Astrocyte of the cerebellum (primary cell): ENCODE measurements around the gene DEPDC5.

Experiments
- DNase-seq: peaks from one replicate; pipeline ENCODE4 v3.0.0-alpha.2; 2011; ENCODE audit warnings: low read depth
- H3K4me3 ChIP-seq: 2 replicates; pipeline ENCODE4 v1.5.1; 2011; ENCODE audit warnings: mild to moderate bottlenecking, low read depth, low read length, moderate library complexity
- CTCF ChIP-seq: IDR thresholded peaks from 2 replicates; pipeline ENCODE4 v1.5.1; 2012; ENCODE audit warnings: low read length, low read depth, moderate library complexity, mild to moderate bottlenecking; ENCODE audit errors: missing control alignments
- in situ Hi-C: cut with HindIII; loops from 2 replicates; pipeline ENCODE4 v1.10.0; 2017; ENCODE audit warnings: low sequenced_read_pairs

DEPDC5 gene

GRCh38 chr22:31904651-31905050, 150.8 kb downstream of the DEPDC5 start:
- in situ Hi-C loops = no loop called here
- TF ChIP-seq CTCF = no peak
- H3K4me3 ChIP-seq = no peak overlapping the region
- DNase-seq = no peak

- no peak for DNase-seq
- in situ Hi-C loops = no loop called here
- H3K4me3 ChIP-seq = no peak overlapping the region
- no peak for TF ChIP-seq CTCF
Observed at GRCh38 chr22:31905356-31905755, 151.5 kb downstream of the DEPDC5 start.

- in situ Hi-C loops = no loop called here
- H3K4me3 ChIP-seq = no peak overlapping the region
- DNase-seq = no peak
- TF ChIP-seq CTCF = no peak
Observed at GRCh38 chr22:31906086-31906485, 152.3 kb downstream of the DEPDC5 start.

- in situ Hi-C loops = no loop called here
- H3K4me3 ChIP-seq = no peak overlapping the region
- no peak for TF ChIP-seq CTCF
- no peak for DNase-seq
Observed at GRCh38 chr22:31906569-31906968, 152.8 kb downstream of the DEPDC5 start.

GRCh38 chr22:31909977-31910376, 156.2 kb downstream of the DEPDC5 start:
- DNase-seq = no peak
- in situ Hi-C loops = no loop called here
- TF ChIP-seq CTCF = no peak
- H3K4me3 ChIP-seq = no peak overlapping the region

GRCh38 chr22:31911565-31912406, 158.0 kb downstream of the DEPDC5 start:
- no peak for DNase-seq
- H3K4me3 ChIP-seq = no peak overlapping the region
- no peak for TF ChIP-seq CTCF
- in situ Hi-C loops = no loop called here
